ENCODE measurements around the gene ANO7. TPM values are rescaled to one million over a fixed set of nuclear protein-coding genes. Genes with fewer than 3 reads are reported as not detected.
A peak's percentile ranks its signal among the peaks of the same experiment; 100 is the strongest.

ANO7 gene
- total RNA-seq, 1 experiment from 2014 or later, result 5.2 TPM

- H3K27ac Mint-ChIP-seq, result peak overlapping the region in 2 of 3 experiments; percentile 63 to 88; a peak in 4 of 7 replicates
- no peak overlapping the region for H3K27ac ChIP-seq (ENCODE audit: insufficient read length, low read depth, low read length)
- H2BK5ac ChIP-seq (ENCODE audit: insufficient read length, low read length), result no peak overlapping the region
- H2BK15ac ChIP-seq (ENCODE audit: low read depth, low read length), result no peak overlapping the region
- H3K56ac ChIP-seq (ENCODE audit: insufficient read length, low read depth, low read length), result no peak overlapping the region
- H2AK5ac ChIP-seq (ENCODE audit: insufficient read length, low read length), result no peak overlapping the region
- no peak overlapping the region for H3K4me3 Mint-ChIP-seq
- H3K23ac ChIP-seq (ENCODE audit: insufficient read length, low read depth, low read length), result no peak overlapping the region
- no peaks in the 10 kb centered on the region for H3K79me1 ChIP-seq (ENCODE audit: insufficient read depth, low read depth, low read length, poor library complexity, severe bottlenecking)
- H3K9me3 Mint-ChIP-seq, result no peaks in the 10 kb centered on the region
- no peak overlapping the region for H4K91ac ChIP-seq (ENCODE audit: insufficient read length, low read depth, low read length)
- no peak overlapping the region for H4K8ac ChIP-seq (replicated peaks; ENCODE audit: insufficient read length, low read depth, low read length)
- H3K9ac ChIP-seq (ENCODE audit: extremely low read depth, insufficient read length, low read length), result no peak overlapping the region
- H3K4me1 Mint-ChIP-seq, result no peaks in the 10 kb centered on the region
- no peak overlapping the region for H3K14ac ChIP-seq (ENCODE audit: insufficient read depth, low read length)
- no peak overlapping the region for H2AFZ ChIP-seq (ENCODE audit: low read length)
- H3K9me3 ChIP-seq (ENCODE audit: control insufficient read depth, low read depth, low read length), result no peaks in the 10 kb centered on the region
- no peak for DNase-seq
- no peaks in the 10 kb centered on the region for H3K79me2 ChIP-seq (ENCODE audit: insufficient read depth, low read length)
- H3K27me3 ChIP-seq (ENCODE audit: insufficient read depth, low read length), result no peaks in the 10 kb centered on the region
- H3K4ac ChIP-seq (ENCODE audit: low read depth, low read length), result no peak overlapping the region
- no peak overlapping the region for H3K4me2 ChIP-seq (ENCODE audit: insufficient read depth, insufficient read length, low read length)
- H3K23me2 ChIP-seq (ENCODE audit: insufficient read length, low read depth, low read length, poor library complexity, severe bottlenecking), result no peaks in the 10 kb centered on the region
- peaks cover 58 to 93% (median 91%) of the 10 kb centered on the region in 3 experiments for H3K36me3 Mint-ChIP-seq (ENCODE audit: insufficient read depth in 1 of 3, low read depth in 3 of 3)
- WGBS (ENCODE audit: extremely low coverage, insufficient read length, low lambda C conversion rate), result no CpG with 5 or more reads among the region's 13 CpGs
- H3K4me1 ChIP-seq (ENCODE audit: insufficient read depth, low read length), result no peaks in the 10 kb centered on the region
- TF ChIP-seq, protein P1, sequence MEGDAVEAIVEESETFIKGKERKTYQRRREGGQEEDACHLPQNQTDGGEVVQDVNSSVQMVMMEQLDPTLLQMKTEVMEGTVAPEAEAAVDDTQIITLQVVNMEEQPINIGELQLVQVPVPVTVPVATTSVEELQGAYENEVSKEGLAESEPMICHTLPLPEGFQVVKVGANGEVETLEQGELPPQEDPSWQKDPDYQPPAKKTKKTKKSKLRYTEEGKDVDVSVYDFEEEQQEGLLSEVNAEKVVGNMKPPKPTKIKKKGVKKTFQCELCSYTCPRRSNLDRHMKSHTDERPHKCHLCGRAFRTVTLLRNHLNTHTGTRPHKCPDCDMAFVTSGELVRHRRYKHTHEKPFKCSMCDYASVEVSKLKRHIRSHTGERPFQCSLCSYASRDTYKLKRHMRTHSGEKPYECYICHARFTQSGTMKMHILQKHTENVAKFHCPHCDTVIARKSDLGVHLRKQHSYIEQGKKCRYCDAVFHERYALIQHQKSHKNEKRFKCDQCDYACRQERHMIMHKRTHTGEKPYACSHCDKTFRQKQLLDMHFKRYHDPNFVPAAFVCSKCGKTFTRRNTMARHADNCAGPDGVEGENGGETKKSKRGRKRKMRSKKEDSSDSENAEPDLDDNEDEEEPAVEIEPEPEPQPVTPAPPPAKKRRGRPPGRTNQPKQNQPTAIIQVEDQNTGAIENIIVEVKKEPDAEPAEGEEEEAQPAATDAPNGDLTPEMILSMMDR (conservative IDR thresholded peaks at IDR 0.05), result no peak
- no peak overlapping the region for H3T11ph ChIP-seq (ENCODE audit: low read length)
- no peaks in the 10 kb centered on the region for H4K20me1 ChIP-seq (ENCODE audit: control insufficient read depth, insufficient read depth, insufficient read length)
- H3K18ac ChIP-seq (ENCODE audit: insufficient read length, low read depth, low read length), result no peak overlapping the region
- no peak overlapping the region for H4K5ac ChIP-seq (ENCODE audit: insufficient read length, low read depth, low read length)
- H2BK12ac ChIP-seq (ENCODE audit: insufficient read length, low read depth, low read length), result no peak overlapping the region
- no peak overlapping the region for H2BK20ac ChIP-seq (ENCODE audit: low read depth, low read length, poor library complexity, severe bottlenecking)
- no peaks in the 10 kb centered on the region for H3K27me3 Mint-ChIP-seq (ENCODE audit: low read depth)
- no peak overlapping the region for H2BK120ac ChIP-seq (ENCODE audit: low read depth, low read length, poor library complexity, severe bottlenecking)
These were observed 44.5 kb downstream of the ANO7 start for GRCh38 chr2:241232736-241233575.
